NCI-H1436 (cell line): ENCODE data around the gene PTPRO.
"Not testable (repeated sequence)": the region's sequence is repeated elsewhere in the genome, so short reads cannot be mapped to it uniquely, and the experiment has no call there.

Experiments used
- DNase-seq: peaks from one replicate; lab custom pipeline; 2025; lab: John Stamatoyannopoulos, UW

Gene PTPRO

DNA sequence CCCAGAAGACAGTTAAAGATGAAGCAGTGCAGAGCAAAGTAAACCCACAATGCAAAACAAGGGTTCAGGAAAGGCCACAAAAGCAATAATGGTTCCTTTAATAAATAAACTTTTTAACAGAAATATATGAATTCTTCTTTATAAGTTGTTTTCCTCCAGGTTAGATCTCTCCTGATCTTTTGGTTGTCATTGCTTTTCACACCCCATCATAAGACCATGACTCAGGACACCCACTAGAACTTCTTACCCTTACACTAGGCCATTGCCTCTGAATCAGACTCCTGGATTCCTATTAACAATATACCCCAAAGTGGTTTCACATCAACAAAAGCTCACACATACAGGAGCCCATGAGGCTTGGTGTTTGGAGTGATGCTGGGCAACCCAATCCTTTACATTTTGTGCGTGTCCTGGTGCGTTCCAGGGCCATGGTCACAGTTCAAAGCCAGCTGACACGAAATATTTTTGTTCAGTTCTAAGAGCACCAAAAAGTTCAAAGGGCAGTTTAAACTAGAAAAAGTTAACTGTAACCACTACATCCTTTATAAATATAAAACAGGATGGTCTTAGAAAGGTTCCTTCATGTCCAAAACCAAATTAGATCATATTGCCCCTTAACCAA is 279.9 kb downstream of the PTPRO start:
- no peak for DNase-seq

GRCh38 chr12:15603474-15604085 is 281.3 kb downstream of the PTPRO start:
- no peak for DNase-seq

DNA sequence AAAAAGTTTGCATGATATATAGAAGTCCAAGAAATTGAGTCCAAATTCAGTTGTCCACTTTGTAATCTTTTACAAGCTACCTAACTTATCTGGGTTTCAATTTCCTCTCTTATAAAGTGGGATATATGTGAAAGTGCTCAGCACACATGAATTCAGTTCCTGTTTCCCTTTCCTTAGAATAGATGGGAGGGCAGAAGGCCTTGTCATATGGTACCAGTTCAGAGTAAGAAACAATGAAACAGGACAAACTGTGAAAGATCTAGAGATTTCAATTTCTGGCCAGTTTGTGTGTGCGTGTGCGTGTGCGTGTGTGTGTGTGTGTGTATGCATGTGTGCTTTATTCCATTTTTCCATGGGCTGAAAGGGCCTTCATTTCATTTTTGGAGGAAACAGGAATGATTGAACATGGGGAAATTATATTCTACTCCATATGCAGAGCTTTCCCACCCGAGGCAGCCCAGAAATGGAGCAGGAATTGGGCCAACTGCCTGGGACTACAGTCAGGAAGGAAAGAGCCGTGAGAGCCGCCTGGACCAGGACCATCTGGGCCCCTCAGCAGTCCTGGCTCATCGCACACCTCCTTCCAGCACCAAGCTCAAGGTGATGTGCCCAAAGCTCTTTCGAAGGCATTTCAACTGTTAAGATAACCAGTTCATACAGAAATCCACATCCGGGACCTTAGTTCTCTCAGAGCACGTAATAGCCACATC is 283.7 kb downstream of the PTPRO start:
- no peak for DNase-seq

GRCh38 chr12:15608406-15608805 is 286.1 kb downstream of the PTPRO start:
- no peak for DNase-seq

GRCh38 chr12:15608941-15609340 is 286.6 kb downstream of the PTPRO start:
- DNase-seq: no peak

GRCh38 chr12:15613981-15614380 is 291.7 kb downstream of the PTPRO start:
- no peak for DNase-seq

DNA sequence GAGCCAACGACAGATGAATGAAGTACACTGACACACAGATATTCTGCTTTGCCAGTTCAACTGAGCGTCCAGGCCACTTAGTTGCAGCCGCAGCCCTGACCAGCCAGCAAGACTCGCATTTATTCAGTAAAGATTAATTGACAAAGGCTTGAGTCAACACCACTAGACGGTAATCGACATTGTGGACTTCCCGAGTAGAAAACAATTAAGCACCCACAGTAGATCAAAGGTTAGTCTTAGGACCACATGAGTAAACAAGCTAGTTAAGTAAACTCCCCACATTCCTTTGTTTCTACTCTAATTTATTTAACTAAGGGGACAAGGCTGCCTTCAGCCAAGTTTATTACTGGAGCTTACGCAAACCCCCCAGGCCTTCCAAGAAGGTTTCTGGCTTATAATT is 294.2 kb downstream of the PTPRO start:
- not testable (repeated sequence) for DNase-seq

DNA sequence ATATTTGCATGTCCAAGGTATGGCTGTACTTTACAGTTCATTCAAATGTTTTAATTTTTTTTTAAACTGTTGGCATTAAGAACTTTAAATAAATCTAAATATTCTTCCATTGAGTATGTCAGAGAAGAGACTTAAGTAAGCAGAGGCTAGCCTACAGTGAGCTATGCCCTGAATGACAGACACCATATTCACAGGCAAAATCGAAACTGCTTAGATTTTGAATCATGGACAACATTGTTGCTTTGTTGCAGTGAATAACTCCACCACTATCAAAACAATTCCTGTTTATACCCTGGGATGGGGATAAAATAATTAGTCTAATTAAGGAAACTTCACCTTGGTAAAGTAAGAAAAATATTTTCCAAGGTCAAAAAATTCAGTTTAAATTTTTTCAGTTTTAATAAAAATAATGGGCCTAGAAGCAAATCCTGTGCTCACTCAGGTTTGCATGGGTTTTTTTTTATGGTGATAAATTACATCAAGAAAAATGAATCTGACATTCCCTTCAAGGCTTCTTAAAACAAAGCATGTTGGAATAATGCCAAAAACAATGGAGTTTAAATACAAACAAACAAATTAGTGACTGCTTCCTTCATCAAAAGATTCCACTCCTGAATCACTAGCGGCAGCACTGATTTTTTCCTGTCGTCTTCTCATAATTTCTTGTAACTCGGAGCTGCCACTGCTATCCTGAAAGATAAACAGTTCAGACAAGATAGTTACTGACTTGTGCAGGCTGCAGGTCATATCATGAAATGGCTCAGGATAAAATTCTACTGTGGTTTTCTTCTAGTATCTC is 298.6 kb downstream of the PTPRO start:
- DNase-seq: no peak

GRCh38 chr12:15625075-15625474 is 302.8 kb downstream of the PTPRO start:
- DNase-seq: no peak

GRCh38 chr12:15627995-15628945 is 306.0 kb downstream of the PTPRO start:
- DNase-seq: no peak

GRCh38 chr12:15629108-15629507 is 306.8 kb downstream of the PTPRO start:
- no peak for DNase-seq

DNA sequence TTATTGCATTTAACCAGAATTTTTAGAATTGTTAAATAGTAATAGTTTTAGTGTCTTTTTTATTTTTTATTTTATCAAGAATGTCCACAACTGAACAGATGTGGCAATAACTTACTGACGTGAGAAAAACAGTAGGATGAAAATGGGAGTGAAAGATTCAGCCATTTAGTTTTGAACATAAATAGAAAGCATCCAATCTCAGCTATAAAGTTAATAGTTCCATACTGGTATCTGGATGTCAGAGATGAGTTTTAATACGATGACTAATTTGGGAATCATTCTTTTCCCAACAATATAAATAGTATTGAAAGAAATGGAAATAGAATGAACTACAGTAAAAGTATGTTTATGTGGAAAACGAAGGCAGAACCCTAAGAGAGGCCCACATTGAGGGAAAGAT is 307.5 kb downstream of the PTPRO start:
- no peak for DNase-seq

GRCh38 chr12:15631007-15631715 is 308.9 kb downstream of the PTPRO start:
- DNase-seq: no peak

GRCh38 chr12:15632708-15633107 is 310.4 kb downstream of the PTPRO start:
- DNase-seq: no peak

- no peak for DNase-seq
Observed at GRCh38 chr12:15633201-15633600, 310.9 kb downstream of the PTPRO start.

GRCh38 chr12:15634010-15634683 is 311.8 kb downstream of the PTPRO start:
- no peak for DNase-seq

DNA sequence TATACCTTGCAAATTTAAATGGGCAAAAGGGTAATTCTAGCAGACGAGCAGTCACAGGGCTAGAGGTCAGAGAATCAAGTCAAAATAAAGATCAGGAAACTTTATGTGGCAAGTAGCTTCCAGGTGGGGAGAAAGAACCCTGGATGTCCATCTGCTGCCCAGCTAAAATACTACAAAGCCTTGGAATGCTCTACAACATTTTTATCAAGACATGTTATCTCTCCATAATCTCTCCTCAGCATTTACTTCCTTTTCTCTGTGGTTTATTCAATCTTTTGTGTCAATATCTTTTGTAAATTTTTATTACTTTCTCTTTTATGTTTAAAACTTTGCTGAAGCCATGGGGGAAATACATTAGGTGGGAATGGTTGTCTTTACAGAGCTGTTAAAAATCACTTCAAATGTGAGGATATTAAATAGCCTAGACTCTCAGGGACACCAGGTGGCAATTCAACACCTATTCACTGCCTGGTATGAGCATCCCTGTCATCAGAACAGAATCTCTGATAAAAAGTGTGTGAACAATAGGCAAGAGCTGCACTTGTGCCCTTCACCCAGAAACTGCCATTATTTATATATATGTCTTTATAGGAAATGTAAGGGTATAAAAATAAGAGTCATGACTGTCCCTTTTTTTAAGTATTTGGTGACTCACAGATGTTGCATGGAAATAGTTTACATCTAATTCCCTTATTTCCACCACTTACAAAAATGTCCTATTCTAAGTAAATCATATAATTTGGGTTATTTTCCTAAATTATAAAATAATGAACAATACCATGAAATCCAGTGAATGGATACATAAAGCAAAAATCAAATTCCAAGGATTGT is 314.0 kb downstream of the PTPRO start:
- no peak for DNase-seq

GRCh38 chr12:15638231-15638630 is 315.9 kb downstream of the PTPRO start:
- no peak for DNase-seq

DNA sequence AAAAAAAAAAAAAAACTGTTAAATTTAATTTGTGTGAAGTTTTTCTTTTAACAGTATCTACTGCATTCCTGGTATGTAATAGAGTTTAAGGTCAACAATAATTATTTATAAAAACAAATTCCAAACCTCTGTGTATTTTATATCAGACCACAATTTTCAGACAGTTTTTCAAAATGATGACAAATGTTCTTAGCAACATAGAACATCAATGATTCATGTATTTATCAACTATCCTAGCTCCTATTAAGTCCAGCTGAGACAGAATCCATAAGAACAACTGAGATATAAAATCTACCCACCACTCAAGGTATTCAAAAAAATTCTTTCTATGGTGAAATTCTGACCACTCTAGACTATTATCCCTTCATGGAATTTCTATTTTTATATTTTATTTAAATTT is 322.4 kb downstream of the PTPRO start:
- DNase-seq: no peak
